ENCODE data around the gene NSMCE4A.

- TF ChIP-seq POLR2A (IDR thresholded peaks at IDR 0.05; ENCODE audit: low read depth, low read length) (no peak), POLR2AphosphoS5 (IDR thresholded peaks at IDR 0.05; ENCODE audit: low read depth, low read length) (no peak), TAF1 (IDR thresholded peaks at IDR 0.05; ENCODE audit: borderline replicate concordance, low read depth, low read length) (no peak)
Measured at GRCh38 chr10:121974019-121974534, 940 bp downstream of the NSMCE4A start.
